Spleen (tissue), 11 donors: ENCODE data around the gene MICAL2. TPM values are rescaled to one million over a fixed set of nuclear protein-coding genes. Genes with fewer than 3 reads are reported as not detected.

Experiments
- DNase-seq: peaks from one replicate; pipeline ENCODE4 v3.0.0-alpha.2; 2020
- H3K27ac ChIP-seq, 8 donors: fragments of 200-600 bp; sonication (generic) in 7 of 8; 1 replicate in 4 of 8; 2 replicates in 4 of 8; pipeline versions ENCODE4 v1.5.0 to v1.8.0; 2016 to 2021; ENCODE audit warnings: inconsistent platforms in 4 of 8, mild to moderate bottlenecking in 4 of 8, moderate library complexity in 1 of 8
- H3K27me3 ChIP-seq, 7 donors: fragments of 200-600 bp; sonication (generic) in 6 of 7; replicated peaks in 1 of 7; 1 replicate in 4 of 7; 2 replicates in 3 of 7; pipeline versions ENCODE4 v1.5.0 to v1.8.0; 2016 to 2021; ENCODE audit warnings: inconsistent platforms in 3 of 7, mild to moderate bottlenecking in 1 of 7
- H3K36me3 ChIP-seq, 6 donors: fragments of 200-600 bp; sonication (generic) in 5 of 6; 1 replicate in 4 of 6; 2 replicates in 2 of 6; pipeline versions ENCODE4 v1.5.0 to v1.8.0; 2016 to 2021; ENCODE audit warnings: inconsistent platforms in 2 of 6
- H3K4me1 ChIP-seq, 6 donors: fragments of 200-600 bp; sonication (generic) in 5 of 6; 1 replicate in 3 of 6; 2 replicates in 3 of 6; pipeline versions ENCODE4 v1.5.0 to v1.8.0; 2016 to 2021; ENCODE audit warnings: inconsistent platforms in 3 of 6
- H3K4me3 ChIP-seq, 8 donors: fragments of 200-600 bp; sonication (generic) in 7 of 8; 1 replicate in 4 of 8; 2 replicates in 4 of 8; pipeline versions ENCODE4 v1.5.0 to v1.8.0; 2016 to 2021; ENCODE audit warnings: inconsistent platforms in 4 of 8, mild to moderate bottlenecking in 4 of 8, moderate library complexity in 2 of 8
- H3K9me3 ChIP-seq, 8 donors: fragments of 200-600 bp; sonication (generic) in 7 of 8; 1 replicate in 4 of 8; 2 replicates in 4 of 8; pipeline versions ENCODE4 v1.5.0 to v1.8.0; 2016 to 2021; ENCODE audit warnings: inconsistent platforms in 4 of 8
- CTCF ChIP-seq, 11 experiments: fragments of 200-600 bp in 7 of 11; fragments of 450-650 bp in 4 of 11; sonication (generic) in 4 of 11; IDR thresholded peaks in 8 of 11; conservative IDR thresholded peaks in 3 of 11; 1 replicate in 7 of 11; 2 replicates in 4 of 11; pipeline versions ENCODE4 v1.4.0 to v1.8.0; 2016 to 2021; ENCODE audit warnings: antibody characterized with exemption in 11 of 11, inconsistent platforms in 4 of 11, mild to moderate bottlenecking in 1 of 11
- POLR2A ChIP-seq, 3 donors: fragments of 450-650 bp; IDR thresholded peaks; one replicate each; pipeline ENCODE4 v1.5.1; 2017; ENCODE audit warnings: antibody characterized with exemption in 3 of 3, mild to moderate bottlenecking in 1 of 3
- POLR2AphosphoS5 ChIP-seq, 3 donors: sonication (generic); formaldehyde crosslinking; IDR thresholded peaks; one replicate each; pipeline ENCODE4 v1.5.1; 2017; ENCODE audit warnings: antibody characterized with exemption in 3 of 3
- WGBS, 5 donors: extraction: QIAGEN DNeasy Blood & Tissue Kit in 3 of 5; methylation state at CpG; one replicate each; pipeline versions ENCODE4 v1.1.5 to v1.1.7; 2013 to 2018; 5-methylcytosine and 5-hydroxymethylcytosine counted together
- intact Hi-C: fragments of 100-400 bp; cut with DNase I; formaldehyde crosslinking; loops from one replicate; pipeline ENCODE4 v1.15.0; 2023; ENCODE audit warnings: low total_unique reads
- polyA plus RNA-seq, 3 donors: library from polyadenylated mRNA; stranded (reverse); fragments of 200-250 nt; gene quantifications; one replicate each; pipeline ENCODE4 v1.2.1, GENCODE V29; 2013
- total RNA-seq, 7 donors: library from RNA; depleted of rRNA in 3 of 7; stranded (reverse); fragments of >200 nt in 3 of 7; fragmentation: NEBNext Ultra II Directional in 4 of 7; extraction: Animal tissue kit (Norgen Biotek cat#: 25700) in 4 of 7; gene quantifications; one replicate each; pipeline versions ENCODE4 v1.1.0 to v1.2.1, GENCODE V29; 2016 to 2021
- donor health status: healthy with polysubstance abuse.
- donor health status: DM: no; HTN: no; CAD: no; lungs with moderate emphysema.
- donor health status: DM: no; HTN: no; CAD: no.
- donor health status: Bipolar disorder and iron deficiency.
- donor health status: healthy.
- donor health status: DM: no; HTN: no; CAD: no.
- donor health status: DM: yes; HTN: yes; CAD: no.

MICAL2 gene
- total and polyA plus RNA-seq, 10 donors, result 1.9 to 50.8 (median 32.3) TPM

DNA sequence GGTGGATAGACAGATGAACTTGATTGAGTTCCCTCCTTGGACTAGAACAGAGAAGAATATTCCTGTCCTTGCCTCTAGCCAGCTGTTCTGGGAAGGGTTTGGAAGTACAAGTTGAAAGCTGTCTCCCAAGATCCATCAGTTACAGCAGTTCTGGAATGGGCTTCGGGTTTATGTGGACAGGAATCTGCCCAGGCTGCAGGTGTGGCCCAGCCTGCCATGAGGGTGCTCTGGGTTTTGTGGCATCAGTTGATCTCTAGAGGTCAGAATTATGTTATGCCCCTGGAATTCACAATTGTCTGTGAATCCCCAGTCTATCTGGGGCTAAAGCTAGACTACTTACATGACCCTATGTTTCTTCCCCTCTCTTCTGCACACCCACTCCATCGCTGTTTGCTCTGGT lies 4.9 kb upstream of the MICAL2 start:
- peaks cover 3 to 27% (median 8%) of the 10 kb centered on the region in 6 donors for H3K4me1 ChIP-seq
- H3K27me3 ChIP-seq, result peaks cover 0 to 13% (median 0%) of the 10 kb centered on the region in 7 donors
- H3K9me3 ChIP-seq, result no peaks in the 10 kb centered on the region
- no peaks in the 10 kb centered on the region for H3K36me3 ChIP-seq
- 47 to 97% (median 88%) methylated on average over 2 of the region's 2 CpGs for WGBS, 5 donors
- H3K27ac ChIP-seq, result no peak overlapping the region
- H3K4me3 ChIP-seq, result no peak overlapping the region
- intact Hi-C loops, result no loop called here
- no peak for DNase-seq
- no peak for TF ChIP-seq POLR2A (IDR thresholded peaks at IDR 0.05)
- no peak for TF ChIP-seq CTCF (IDR thresholded peaks at IDR 0.05 in 8 of 11, conservative IDR thresholded peaks at IDR 0.05 in 3 of 11)
- no peak for TF ChIP-seq POLR2AphosphoS5 (IDR thresholded peaks at IDR 0.05)

- WGBS, 5 donors, result 47 to 80% (median 71%) methylated on average over 5 of the region's 5 CpGs
- no peak for DNase-seq
- TF ChIP-seq CTCF (IDR thresholded peaks at IDR 0.05 in 8 of 11, conservative IDR thresholded peaks at IDR 0.05 in 3 of 11) (no peak), POLR2AphosphoS5 (IDR thresholded peaks at IDR 0.05) (no peak), POLR2A (IDR thresholded peaks at IDR 0.05) (no peak)
- Histone ChIP-seq H3K27me3 (peaks cover 0 to 20% (median 0%) of the 10 kb centered on the region in 7 donors), H3K27ac (peak overlapping the region in 1 of 8 donors; percentile 14), H3K4me3 (no peak overlapping the region), H3K9me3 (no peaks in the 10 kb centered on the region), H3K4me1 (peaks cover 3 to 33% (median 12%) of the 10 kb centered on the region in 6 donors), H3K36me3 (no peaks in the 10 kb centered on the region)
- intact Hi-C loops, result no loop called here
These were observed 4.3 kb upstream of the MICAL2 start for GRCh38 chr11:12106101-12106500.

GRCh38 chr11:12106501-12106900 lies 3.9 kb upstream of the MICAL2 start:
- DNase-seq, result no peak
- intact Hi-C loops, result no loop called here
- WGBS, 5 donors, result 44 to 63% (median 59%) methylated on average over 4 to 5 of the region's 5 CpGs

More at GRCh38 chr11:12106501-12106900, 3.9 kb upstream of the MICAL2 start:
- Histone ChIP-seq H3K27me3 (peaks cover 0 to 24% (median 0%) of the 10 kb centered on the region in 7 donors), H3K4me3 (no peak overlapping the region), H3K36me3 (no peaks in the 10 kb centered on the region), H3K9me3 (no peaks in the 10 kb centered on the region), H3K27ac (peak overlapping the region in 1 of 8 donors; percentile 14), H3K4me1 (peaks cover 3 to 37% (median 16%) of the 10 kb centered on the region in 6 donors)
- no peak for TF ChIP-seq POLR2AphosphoS5 (IDR thresholded peaks at IDR 0.05)
- TF ChIP-seq CTCF (IDR thresholded peaks at IDR 0.05 in 8 of 11, conservative IDR thresholded peaks at IDR 0.05 in 3 of 11), result no peak
- no peak for TF ChIP-seq POLR2A (IDR thresholded peaks at IDR 0.05)
